HG03066 (cell line): Measurements from ENCODE around the gene RPL18.
"Not testable (repeated sequence)": the region's sequence is repeated elsewhere in the genome, so short reads cannot be mapped to it uniquely, and the experiment has no call there.

Experiments
- ATAC-seq: cut with Tn5 transposase; IDR thresholded peaks from one replicate; pipeline ENCODE4 v1.9.1; 2021; ENCODE audit warnings: low read depth; ENCODE audit not compliant: unreplicated experiment

Gene RPL18

GRCh38 chr19:48588670-48589401 is 30.1 kb downstream of the RPL18 start:
- ATAC-seq: no peak

GRCh38 chr19:48587387-48587786 is 31.6 kb downstream of the RPL18 start:
- no peak for ATAC-seq

- ATAC-seq: no peak
Measured at GRCh38 chr19:48582168-48582567, 36.8 kb downstream of the RPL18 start.

- no peak for ATAC-seq
Measured at GRCh38 chr19:48578891-48579290, 40.1 kb downstream of the RPL18 start.

GRCh38 chr19:48577908-48578307 is 41.1 kb downstream of the RPL18 start:
- ATAC-seq: not testable (repeated sequence)

GRCh38 chr19:48575931-48576622 is 42.9 kb downstream of the RPL18 start:
- ATAC-seq: no peak

GRCh38 chr19:48573163-48573505 is 45.8 kb downstream of the RPL18 start:
- no peak for ATAC-seq

GRCh38 chr19:48571378-48572162 is 47.4 kb downstream of the RPL18 start:
- ATAC-seq: no peak

GRCh38 chr19:48569814-48570213 is 49.2 kb downstream of the RPL18 start:
- ATAC-seq: no peak

- no peak for ATAC-seq
Measured at GRCh38 chr19:48568345-48568886, 50.6 kb downstream of the RPL18 start.
